GM18511 (cell line): ENCODE results near the gene GRM2.

Experiments used
- ATAC-seq: cut with Tn5 transposase; IDR thresholded peaks from one replicate; pipeline ENCODE4 v1.9.1; 2021; ENCODE audit warnings: mild to moderate bottlenecking, moderate library complexity; ENCODE audit not compliant: unreplicated experiment

GRM2 gene

DNA sequence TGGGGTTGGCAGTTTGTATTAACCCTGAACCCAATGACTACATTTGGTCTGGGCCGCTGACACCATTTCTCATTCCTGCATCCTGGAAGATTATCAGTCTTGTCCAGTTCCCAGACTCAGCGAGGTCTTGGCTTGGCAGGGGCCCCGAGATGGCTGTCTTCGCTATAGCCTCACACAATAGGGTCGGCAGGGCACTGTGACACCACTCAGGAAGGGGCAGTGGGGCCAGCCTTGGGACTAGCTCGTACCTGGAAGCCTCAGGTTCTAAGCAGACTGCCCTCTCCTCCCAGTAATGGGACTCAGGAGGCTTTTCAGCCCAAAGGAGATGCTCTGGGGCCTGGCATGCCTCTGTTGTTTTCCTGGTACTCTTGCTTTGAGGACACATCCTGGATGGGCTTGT, 26.7 kb upstream of the GRM2 start:
- ATAC-seq, result no peak

DNA sequence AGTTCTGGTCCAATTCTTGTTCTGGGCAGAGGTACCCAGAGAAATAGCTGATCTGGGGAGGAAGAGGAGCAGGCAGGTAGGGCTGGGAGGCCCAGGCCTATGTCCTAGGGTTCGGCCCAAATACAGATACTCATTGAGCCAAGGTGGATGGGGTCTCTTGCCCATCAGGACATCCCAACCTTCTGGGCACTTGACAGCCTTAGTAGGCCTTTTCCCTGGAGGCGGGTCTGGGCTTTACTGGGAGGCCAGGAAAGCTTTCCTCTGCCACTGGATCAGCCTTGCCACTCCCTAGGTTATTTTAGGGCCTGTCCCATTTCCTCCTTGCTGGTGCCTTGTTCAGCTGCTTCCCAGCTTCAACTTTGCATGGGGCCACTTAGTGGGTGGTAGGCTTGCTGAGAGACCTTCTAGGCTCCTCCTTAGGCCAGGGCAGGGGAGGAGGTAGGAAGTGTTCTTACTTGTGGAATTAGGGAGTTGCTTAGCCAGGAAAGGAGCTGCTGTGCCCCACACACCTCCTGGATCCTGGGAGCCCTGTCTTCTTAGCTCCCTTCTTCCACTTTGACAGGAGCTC, 26.1 kb upstream of the GRM2 start:
- no peak for ATAC-seq

DNA sequence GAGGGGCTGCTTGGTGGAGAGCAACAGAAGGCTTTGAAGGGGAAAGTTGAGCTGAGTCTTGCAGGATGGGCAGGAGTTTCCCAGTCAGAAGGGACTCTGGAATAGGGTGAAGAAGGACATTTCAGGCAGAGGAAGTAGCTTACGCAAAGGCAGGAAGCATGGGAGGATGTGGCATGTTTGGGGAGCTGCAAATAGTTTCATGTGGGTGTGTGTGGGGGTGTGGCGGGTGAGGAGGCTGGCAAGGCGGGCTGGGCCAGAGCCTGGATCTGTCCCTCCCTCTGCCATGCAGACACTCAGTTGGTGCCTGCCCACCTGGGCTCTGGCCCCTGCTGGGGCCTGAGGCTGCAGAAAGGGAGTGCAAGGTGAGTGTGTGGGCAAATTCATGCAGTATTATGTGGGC, 25.4 kb upstream of the GRM2 start:
- no peak for ATAC-seq

DNA sequence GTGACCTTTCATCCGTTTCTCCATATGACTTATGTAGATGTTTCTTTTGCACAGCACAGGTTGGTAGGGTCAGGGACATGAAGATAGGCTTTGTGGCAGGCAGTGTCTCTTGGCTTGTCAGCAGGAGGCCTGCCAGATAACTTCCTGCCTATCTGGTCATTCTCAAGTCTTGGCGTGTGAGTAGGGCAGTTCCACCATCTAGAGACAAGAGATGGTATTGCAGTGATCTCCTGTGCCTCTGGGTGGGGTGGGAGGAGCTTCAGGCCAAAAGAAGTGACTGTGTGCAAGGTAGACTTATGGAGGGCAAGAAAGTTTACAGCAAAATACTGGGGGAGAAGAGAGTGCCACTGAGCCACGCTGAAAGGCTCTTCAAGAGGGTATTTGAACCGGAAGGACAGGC, 24.8 kb upstream of the GRM2 start:
- peak; percentile 85 for ATAC-seq

DNA sequence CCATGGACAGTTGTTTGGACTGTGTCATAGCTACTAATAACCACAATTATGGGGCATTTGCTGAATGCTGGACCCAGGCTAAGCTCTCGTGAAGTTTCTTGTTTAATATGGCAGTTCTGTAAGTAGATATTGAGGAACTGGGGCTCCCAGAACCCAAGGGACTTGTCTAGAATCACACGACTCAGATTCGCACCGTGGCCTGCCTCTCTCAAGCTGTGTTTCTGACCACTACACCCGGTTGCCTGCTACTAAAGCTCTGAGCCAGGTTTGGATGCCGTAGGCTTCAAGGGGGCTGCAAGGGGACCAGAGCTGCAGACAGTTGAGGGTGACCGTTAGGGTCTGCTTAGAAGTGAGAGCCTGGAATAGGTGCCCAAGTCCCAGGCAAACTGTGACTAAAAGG, 24.3 kb upstream of the GRM2 start:
- ATAC-seq, result no peak

DNA sequence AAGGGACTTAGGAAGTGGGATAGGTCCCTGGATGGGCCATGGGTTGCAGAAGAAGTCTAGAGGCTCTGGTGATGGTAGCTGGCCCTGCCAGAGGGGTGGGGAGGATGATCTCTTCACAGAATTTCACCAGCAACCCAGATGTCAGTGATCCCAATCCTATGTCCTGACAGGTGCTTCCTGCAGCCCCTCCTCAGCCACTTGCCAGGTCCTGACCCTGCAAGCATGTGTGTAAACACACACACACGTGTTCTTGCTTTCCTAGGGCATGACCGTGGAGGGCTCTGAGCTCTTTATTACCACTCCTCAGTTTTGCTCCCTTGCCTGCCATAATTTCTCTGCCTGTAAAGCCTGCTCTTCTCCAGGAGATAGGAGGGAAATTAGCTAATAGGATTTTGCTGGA, 23.3 kb upstream of the GRM2 start:
- no peak for ATAC-seq

DNA sequence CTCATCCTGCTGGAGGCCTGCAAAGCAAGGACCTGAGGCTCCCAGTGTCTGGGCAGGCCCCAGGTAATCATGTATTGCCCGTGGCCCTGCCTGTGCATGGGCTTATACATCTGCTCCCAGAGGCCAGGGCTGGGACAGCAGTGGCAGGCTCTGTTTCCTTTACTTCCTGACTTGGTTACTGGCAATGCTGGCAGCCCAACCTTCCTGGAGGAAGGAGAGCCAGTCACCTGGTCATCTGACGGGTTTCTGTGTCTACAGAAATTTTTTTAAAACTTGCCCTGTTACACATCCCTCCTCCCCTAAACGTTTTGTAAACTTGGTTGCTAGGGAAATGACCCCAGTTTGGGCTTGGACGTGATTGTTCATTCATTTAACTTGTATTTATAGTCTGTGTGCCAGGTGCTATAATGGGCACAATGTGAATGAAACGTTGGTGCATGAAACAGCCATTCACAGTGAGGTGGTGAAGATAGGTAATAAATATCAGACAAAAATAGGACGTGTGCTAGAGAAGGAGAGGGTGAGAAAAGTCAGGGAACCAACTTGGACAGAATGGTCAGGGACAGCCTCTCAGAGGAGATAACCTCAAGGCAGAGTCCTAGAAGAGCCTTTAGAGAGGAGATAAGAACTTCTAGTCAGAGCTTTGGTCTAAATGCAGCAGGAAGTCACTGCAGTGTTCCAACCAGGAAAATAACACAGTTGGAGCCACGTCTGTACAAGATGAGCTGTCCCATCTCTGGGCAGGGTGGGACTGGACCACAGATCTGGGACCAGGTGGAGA, 21.7 kb upstream of the GRM2 start:
- ATAC-seq, result no peak

DNA sequence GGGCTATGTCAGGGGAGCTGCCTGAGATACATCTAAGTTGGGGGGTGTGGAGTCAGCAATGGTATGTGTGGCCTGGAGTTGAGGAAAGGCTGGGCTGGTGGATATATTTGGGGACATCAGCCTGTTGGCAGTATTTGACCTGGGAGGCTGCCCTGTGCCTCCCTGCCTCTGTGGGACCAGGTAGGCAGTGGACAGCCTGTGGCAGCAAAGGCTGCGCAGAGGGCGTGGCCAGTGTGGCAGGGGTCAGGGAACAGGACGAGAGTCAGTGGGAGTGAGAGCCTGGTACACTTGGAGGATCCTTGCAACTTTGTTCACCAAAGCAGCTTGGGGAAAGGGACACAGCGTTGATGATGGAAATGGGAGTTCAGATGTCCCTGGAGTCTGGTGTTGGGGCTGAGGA, 20.8 kb upstream of the GRM2 start:
- no peak for ATAC-seq

DNA sequence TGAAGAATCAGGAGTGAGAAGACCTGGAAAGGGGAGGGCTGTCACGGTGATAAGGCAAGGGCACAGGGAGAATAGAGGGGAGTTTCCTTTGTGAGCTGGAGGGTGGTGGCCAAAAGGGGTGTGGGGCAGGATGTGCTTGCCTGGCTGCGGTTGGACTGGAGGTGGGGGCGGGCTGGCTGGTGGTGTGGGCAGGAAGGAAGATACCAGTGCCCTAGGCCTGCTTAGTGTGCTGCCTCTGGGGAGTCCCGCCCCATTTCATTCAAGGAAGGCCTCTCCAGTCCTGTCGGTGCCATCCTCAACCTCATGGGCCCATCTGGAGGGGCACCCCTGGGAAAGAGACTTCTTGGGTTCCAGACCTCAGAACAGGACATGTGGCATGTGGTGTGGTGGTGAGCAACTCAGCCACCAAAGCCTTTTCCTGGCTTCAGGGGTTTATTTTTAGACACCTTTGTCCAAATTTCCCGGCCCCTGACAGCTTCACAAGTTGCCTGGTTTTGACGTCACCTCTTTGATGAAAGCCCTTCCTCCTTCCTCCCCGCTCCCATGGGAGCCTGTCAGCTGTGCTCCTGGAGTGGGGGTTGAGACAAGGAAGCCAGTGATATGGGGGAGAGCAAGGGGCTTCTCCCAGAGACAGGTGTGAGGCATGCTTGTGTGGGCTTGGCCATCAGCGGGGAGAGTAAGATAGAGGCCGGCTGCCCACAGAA, 20.2 kb upstream of the GRM2 start:
- peak; percentile 74 for ATAC-seq

DNA sequence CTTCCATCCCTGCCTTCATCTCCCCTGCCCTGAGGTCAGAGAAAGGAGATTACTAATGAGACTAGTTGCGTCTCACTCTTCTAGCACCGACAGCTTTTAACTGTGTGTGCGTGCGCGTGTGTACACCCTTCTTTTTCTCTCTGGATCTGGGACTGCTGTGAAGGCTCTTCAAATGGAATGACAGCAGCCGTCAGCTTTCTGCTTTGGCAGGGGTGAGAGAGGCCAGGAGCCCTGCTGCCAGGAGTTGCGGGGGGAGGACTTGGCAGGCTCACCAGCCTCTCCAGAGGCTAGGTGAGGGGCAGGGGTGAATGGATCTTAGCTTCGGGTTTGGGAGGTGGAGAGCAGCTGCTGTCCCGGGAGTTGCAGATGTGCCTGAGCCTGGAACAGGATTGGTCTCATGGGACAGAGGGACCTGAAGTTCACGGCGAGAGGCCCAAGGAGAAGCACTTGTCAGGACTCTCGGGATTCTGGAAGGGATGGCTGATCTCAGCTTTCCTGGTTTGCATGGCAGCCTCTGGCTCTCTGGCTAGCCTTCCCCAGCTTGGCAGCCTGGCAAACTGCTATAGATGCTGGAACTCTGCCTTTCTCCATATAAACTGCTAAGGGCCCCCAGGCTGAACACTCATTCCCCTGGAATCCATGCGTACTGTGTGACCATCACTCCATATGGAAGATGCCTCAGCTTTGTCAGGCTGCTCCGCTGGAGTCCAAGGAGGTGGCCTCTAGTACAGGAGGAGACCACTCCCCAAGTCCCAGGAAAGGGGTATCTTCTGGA, 19.2 kb upstream of the GRM2 start:
- no peak for ATAC-seq

DNA sequence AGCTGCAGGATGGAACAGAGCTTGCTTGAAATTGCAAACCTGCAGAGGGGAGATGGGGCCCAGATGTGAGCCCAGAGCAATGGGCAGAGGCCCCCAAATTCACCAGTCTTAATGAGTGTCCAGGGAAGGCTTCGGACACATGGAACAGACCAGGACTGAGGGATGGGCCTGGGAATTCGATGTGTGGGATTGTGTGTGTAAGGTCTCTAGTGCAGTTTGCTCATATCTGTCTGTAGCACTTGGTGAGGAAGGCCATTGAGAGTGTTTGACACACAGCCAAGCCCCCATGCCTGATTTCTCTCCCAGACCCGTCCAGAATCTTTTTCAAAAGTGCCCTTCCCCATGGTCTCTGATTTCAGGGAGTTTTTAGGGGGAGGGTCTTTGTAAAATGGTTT, 18.7 kb upstream of the GRM2 start:
- ATAC-seq, result no peak

DNA sequence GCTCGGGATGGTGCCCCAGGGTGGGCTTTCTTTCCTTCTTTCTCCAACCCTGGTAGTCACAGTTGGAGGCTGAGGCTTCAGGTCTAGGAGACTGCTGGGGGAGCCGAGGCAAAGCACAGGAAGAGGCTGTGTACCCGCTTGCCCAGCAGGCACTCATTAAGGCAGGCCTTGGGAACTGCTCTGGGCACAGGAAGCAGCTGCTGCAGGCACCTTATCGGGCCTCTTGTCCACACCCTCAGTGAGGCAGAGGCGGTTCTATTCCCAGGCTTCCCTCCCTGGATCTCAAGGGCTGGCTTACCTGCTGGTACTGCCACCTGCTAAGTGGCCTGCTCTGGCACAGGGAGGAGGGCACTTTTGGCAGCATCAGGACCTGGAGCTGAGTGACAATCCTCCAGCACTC, 15.8 kb upstream of the GRM2 start:
- no peak for ATAC-seq

DNA sequence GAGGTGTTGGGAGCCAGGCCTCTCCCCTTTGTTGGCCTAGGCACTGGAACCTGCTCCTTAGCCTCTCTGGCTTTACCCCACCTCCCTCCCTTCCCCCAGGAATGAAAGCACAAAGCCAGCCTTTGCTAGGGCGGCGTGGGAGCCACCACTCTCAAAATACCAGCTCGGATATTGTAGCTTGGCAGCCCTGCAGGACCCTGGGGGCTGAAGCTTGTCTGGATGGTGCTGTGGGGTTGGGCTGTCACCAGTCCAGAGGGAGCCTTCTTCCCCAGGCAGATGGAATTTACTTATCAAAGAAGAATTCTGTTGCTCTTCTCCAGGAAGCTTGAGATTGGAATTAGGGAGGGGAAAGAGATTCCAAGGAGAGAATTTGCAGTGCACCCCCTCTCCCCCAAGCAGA, 14.9 kb upstream of the GRM2 start:
- ATAC-seq, result no peak

DNA sequence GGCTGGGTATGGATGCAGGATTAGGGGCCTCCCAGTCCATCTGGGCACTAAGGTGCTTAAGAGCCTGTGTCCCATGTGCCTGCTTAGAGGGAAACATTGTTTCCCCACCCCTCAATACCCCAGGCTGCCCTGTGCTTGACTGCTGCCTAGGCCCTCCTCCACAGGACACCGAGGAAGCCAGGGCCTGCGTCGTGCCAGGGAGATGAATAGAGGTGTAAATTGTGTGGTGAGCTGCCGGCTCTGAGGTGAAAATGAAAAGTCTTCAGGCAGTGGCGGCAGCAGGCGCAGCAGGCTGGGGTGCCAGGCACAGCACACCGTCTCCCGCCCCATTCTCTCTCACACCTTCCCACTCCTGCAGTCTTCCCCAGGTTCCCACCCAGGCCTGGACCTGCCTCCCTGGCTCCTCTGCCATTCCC, 13.9 kb upstream of the GRM2 start:
- no peak for ATAC-seq

DNA sequence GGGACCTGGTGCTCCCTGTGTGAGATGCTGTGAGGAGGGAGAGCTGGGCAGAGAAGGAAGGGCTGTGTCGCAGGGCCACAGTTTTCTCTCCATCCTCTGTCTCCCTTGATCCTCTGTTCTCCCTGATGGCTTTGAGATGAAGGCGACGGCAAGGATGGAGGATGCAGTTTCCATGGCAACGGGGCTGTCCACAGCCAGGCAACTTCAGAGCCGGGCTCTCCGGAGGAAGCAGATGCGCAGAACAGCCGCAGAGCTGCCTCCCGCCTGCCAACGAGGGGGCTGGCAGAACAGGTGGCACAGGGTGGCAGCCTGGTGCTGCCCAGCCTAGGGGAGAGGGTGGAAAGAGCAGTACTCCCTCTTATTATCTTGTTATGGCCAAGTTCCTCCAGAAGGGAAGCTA, 9.9 kb upstream of the GRM2 start:
- no peak for ATAC-seq

DNA sequence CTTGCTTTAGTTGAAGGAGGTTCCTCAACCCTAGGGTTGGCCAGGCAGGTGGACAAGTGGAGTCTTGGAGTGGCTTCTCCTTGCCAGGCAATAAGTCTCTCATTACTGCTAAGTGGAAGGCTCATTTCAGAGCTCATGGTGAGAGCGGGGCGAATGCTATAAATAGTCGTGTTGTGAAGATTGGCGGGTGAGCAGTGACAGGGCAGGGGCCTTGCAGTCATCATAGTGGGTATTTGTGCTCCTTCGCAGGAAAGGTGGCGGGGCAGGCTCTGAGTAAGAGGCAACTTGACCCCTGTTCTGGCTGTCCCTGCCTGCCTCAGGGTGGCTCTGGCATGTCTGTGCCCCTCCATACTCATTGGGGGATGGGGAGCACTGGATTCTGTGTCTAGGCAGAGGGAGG, 8.7 kb upstream of the GRM2 start:
- no peak for ATAC-seq

DNA sequence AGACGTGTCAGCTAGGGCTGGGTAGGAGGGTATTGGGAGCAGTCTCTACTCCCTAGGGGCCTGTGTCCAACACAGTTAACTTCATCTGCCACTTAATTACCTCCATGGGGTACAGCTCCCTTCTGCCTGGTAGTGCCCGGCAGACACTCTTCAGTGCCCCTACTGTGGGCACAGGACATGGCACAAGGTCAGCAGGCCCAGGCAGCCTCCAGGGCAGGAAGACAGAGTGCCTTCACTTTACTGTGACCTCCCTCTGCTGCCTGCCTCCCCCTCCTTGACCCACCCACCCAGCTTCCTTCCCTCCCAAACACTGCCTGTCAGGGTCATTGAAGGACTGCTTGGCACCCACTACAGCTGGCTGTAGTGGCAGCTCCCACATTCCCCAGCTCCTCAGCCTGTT, 6.5 kb upstream of the GRM2 start:
- ATAC-seq, result no peak

DNA sequence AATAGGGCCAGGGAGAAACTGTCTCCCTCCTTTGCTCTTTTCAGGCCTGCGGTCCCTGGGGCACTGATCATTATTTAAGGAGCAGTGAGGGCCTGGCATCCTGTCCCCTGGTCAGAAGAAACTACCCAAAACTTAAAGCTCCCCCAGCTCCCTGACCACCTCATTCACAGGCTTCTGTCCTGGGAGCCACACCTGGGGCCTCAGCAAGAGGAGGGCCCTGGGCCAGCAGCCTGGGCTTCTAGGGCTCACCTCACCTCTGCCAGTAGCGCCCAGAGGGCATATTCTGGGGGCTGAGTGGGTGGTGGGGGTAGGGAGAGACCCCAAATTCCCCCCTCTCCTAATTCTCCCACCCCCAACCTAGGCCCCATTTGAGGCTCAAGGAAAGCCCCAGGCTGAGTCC, 4.7 kb upstream of the GRM2 start:
- ATAC-seq, result no peak

DNA sequence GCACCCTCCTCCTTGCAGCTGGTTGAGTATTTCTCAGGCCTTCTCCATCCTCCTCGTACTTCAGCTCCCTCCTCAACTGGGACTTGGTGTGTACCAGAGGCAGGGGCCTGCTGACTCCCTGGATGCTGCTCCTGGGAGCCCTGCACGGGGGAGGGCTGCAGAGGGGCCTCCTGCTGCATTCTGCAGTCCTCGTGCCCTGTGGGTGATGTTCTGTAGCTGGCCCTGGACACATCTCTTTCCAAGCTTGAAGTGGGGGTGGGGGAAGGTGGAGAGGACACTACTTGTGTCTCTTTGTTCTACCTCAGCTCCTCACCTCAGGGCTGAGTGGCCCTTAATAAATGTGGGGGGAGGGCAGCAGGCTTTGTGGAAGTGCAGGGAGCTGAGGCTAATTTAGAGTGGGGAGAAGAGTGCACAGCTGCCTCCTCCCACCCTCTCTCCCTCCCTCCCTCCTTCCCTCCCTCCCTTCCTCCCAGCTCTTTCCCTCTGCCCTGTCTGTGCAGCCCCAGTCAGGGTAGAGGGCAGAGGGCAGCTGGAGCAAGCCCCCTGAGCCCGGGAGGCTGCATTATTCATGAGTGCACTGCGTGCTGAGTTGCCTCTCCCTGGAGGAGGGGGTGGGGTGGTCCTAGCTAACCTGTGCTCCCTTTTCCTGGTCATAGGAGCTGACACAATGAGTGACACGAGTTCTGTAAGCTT, 3.7 kb upstream of the GRM2 start:
- ATAC-seq, result no peak

DNA sequence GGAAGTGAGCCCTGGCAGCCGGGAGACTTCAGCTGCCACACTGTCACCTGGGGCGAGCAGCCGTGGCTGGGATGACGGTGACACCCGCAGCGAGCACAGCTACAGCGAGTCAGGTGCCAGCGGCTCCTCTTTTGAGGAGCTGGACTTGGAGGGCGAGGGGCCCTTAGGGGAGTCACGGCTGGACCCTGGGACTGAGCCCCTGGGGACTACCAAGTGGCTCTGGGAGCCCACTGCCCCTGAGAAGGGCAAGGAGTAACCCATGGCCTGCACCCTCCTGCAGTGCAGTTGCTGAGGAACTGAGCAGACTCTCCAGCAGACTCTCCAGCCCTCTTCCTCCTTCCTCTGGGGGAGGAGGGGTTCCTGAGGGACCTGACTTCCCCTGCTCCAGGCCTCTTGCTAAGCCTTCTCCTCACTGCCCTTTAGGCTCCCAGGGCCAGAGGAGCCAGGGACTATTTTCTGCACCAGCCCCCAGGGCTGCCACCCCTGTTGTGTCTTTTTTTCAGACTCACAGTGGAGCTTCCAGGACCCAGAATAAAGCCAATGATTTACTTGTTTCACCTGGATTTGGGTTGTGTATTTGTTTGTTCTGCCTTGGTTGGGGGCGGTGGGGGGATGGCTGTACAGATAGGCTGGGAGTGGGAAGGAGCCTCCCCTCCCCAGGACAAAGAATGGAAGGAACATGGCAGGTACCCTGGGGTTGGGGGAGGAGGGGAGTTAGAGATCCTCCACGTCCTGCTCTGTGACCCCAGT, 2.9 kb upstream of the GRM2 start:
- ATAC-seq, result no peak
